ENCODE results near the gene ZNF324. TPM values are rescaled to one million over a fixed set of nuclear protein-coding genes. Genes with fewer than 3 reads are reported as not detected.

ZNF324 gene
- total RNA-seq, 1 experiment from 2014 or later: 12.7 TPM

GRCh38 chr19:58460039-58460438, 6.8 kb upstream of the ZNF324 start:
- Histone ChIP-seq H4K5ac (ENCODE audit: insufficient read length, low read depth, low read length) (no peak overlapping the region), H3K27ac (ENCODE audit: insufficient read length, low read depth, low read length) (no peak overlapping the region), H3K23ac (ENCODE audit: insufficient read length, low read depth, low read length) (no peak overlapping the region), H3K4me1 (ENCODE audit: insufficient read depth, low read length) (no peaks in the 10 kb centered on the region), H3K4ac (ENCODE audit: low read depth, low read length) (no peak overlapping the region), H3K27me3 (ENCODE audit: insufficient read depth, low read length) (no peaks in the 10 kb centered on the region), H4K20me1 (ENCODE audit: control insufficient read depth, insufficient read depth, insufficient read length) (no peaks in the 10 kb centered on the region), H3K9me3 (ENCODE audit: control insufficient read depth, low read depth, low read length) (no peaks in the 10 kb centered on the region), H2BK15ac (ENCODE audit: low read depth, low read length) (no peak overlapping the region), H3K56ac (ENCODE audit: insufficient read length, low read depth, low read length) (no peak overlapping the region), H2AFZ (ENCODE audit: low read length) (no peak overlapping the region), H2BK5ac (ENCODE audit: insufficient read length, low read length) (no peak overlapping the region), H3K14ac (ENCODE audit: insufficient read depth, low read length) (no peak overlapping the region), H3K23me2 (ENCODE audit: insufficient read length, low read depth, low read length, poor library complexity, severe bottlenecking) (no peaks in the 10 kb centered on the region), H2BK20ac (ENCODE audit: low read depth, low read length, poor library complexity, severe bottlenecking) (no peak overlapping the region), H2AK5ac (ENCODE audit: insufficient read length, low read length) (no peak overlapping the region), H4K8ac (replicated peaks; ENCODE audit: insufficient read length, low read depth, low read length) (no peak overlapping the region), H4K91ac (ENCODE audit: insufficient read length, low read depth, low read length) (no peak overlapping the region), H3K18ac (ENCODE audit: insufficient read length, low read depth, low read length) (no peak overlapping the region), H3K4me2 (ENCODE audit: insufficient read depth, insufficient read length, low read length) (no peak overlapping the region), H3K79me2 (ENCODE audit: insufficient read depth, low read length) (no peaks in the 10 kb centered on the region), H3K79me1 (ENCODE audit: insufficient read depth, low read depth, low read length, poor library complexity, severe bottlenecking) (no peaks in the 10 kb centered on the region), H2BK12ac (ENCODE audit: insufficient read length, low read depth, low read length) (no peak overlapping the region), H3K9ac (ENCODE audit: extremely low read depth, insufficient read length, low read length) (no peak overlapping the region), H2BK120ac (ENCODE audit: low read depth, low read length, poor library complexity, severe bottlenecking) (no peak overlapping the region), H3T11ph (ENCODE audit: low read length) (no peak overlapping the region)
- Mint-ChIP-seq H3K4me1 (peaks cover 5% of the 10 kb centered on the region in 2 experiments), H3K27me3 (ENCODE audit: low read depth) (no peaks in the 10 kb centered on the region; the same call in 1 of the 2 replicates), H3K27ac (no peak overlapping the region), H3K9me3 (no peaks in the 10 kb centered on the region), H3K4me3 (no peak overlapping the region), H3K36me3 (ENCODE audit: insufficient read depth in 1 of 3, low read depth in 3 of 3) (peaks cover 0 to 9% (median 5%) of the 10 kb centered on the region in 3 experiments; a peak in 3 of 7 replicates)
- DNase-seq: no peak
- TF ChIP-seq, protein P1, sequence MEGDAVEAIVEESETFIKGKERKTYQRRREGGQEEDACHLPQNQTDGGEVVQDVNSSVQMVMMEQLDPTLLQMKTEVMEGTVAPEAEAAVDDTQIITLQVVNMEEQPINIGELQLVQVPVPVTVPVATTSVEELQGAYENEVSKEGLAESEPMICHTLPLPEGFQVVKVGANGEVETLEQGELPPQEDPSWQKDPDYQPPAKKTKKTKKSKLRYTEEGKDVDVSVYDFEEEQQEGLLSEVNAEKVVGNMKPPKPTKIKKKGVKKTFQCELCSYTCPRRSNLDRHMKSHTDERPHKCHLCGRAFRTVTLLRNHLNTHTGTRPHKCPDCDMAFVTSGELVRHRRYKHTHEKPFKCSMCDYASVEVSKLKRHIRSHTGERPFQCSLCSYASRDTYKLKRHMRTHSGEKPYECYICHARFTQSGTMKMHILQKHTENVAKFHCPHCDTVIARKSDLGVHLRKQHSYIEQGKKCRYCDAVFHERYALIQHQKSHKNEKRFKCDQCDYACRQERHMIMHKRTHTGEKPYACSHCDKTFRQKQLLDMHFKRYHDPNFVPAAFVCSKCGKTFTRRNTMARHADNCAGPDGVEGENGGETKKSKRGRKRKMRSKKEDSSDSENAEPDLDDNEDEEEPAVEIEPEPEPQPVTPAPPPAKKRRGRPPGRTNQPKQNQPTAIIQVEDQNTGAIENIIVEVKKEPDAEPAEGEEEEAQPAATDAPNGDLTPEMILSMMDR (conservative IDR thresholded peaks at IDR 0.05): no peak
- WGBS (ENCODE audit: extremely low coverage, insufficient read length, low lambda C conversion rate): no CpG with 5 or more reads among the region's 2 CpGs

Measured in H9 (cell line).